ENCODE measurements around the gene CCDC68. TPM values are rescaled to one million over a fixed set of nuclear protein-coding genes. Genes with fewer than 3 reads are reported as not detected.

CCDC68 gene
- total RNA-seq, 1 donor from 2014 or later = not detected

- no peaks in the 10 kb centered on the region for H3K9me3 Mint-ChIP-seq (ENCODE audit: low read depth)
- H3K27ac Mint-ChIP-seq (ENCODE audit: unreplicated experiment) = no peak overlapping the region
- no peak for TF ChIP-seq CTCF (IDR thresholded peaks at IDR 0.05)
- no peak overlapping the region for H3K4me3 Mint-ChIP-seq (ENCODE audit: unreplicated experiment)
- H3K27me3 Mint-ChIP-seq (ENCODE audit: low read depth) = no peaks in the 10 kb centered on the region
- no peaks in the 10 kb centered on the region for H3K36me3 Mint-ChIP-seq (ENCODE audit: low read depth)
- no peaks in the 10 kb centered on the region for H3K4me1 Mint-ChIP-seq (ENCODE audit: low read depth)
- no peak for DNase-seq (ENCODE audit: low spot score)
Measured at GRCh38 chr18:54983791-54984190, 24.5 kb upstream of the CCDC68 start.

GRCh38 chr18:54983041-54983686 is 23.9 kb upstream of the CCDC68 start:
- H3K4me3 Mint-ChIP-seq (ENCODE audit: unreplicated experiment) = no peak overlapping the region
- DNase-seq (ENCODE audit: low spot score) = no peak
- no peak overlapping the region for H3K27ac Mint-ChIP-seq (ENCODE audit: unreplicated experiment)
- H3K36me3 Mint-ChIP-seq (ENCODE audit: low read depth) = no peaks in the 10 kb centered on the region
- peak; percentile 95 for TF ChIP-seq CTCF (IDR thresholded peaks at IDR 0.05)
- peaks cover 5% of the 10 kb centered on the region for H3K9me3 Mint-ChIP-seq (ENCODE audit: low read depth)
- no peaks in the 10 kb centered on the region for H3K27me3 Mint-ChIP-seq (ENCODE audit: low read depth)
- H3K4me1 Mint-ChIP-seq (ENCODE audit: low read depth) = no peaks in the 10 kb centered on the region

- DNase-seq (ENCODE audit: low spot score) = no peak
- Mint-ChIP-seq H3K27me3 (ENCODE audit: low read depth) (no peaks in the 10 kb centered on the region), H3K4me1 (ENCODE audit: low read depth) (no peaks in the 10 kb centered on the region), H3K4me3 (ENCODE audit: unreplicated experiment) (no peak overlapping the region), H3K27ac (ENCODE audit: unreplicated experiment) (no peak overlapping the region), H3K9me3 (ENCODE audit: low read depth) (peaks cover 16% of the 10 kb centered on the region), H3K36me3 (ENCODE audit: low read depth) (no peaks in the 10 kb centered on the region)
- no peak for TF ChIP-seq CTCF (IDR thresholded peaks at IDR 0.05)
Measured at GRCh38 chr18:54981076-54981475, 21.8 kb upstream of the CCDC68 start.

GRCh38 chr18:54975598-54975997 is 16.3 kb upstream of the CCDC68 start:
- Mint-ChIP-seq H3K27me3 (ENCODE audit: low read depth) (no peaks in the 10 kb centered on the region), H3K4me1 (ENCODE audit: low read depth) (peaks cover 6% of the 10 kb centered on the region), H3K9me3 (ENCODE audit: low read depth) (peaks cover 19% of the 10 kb centered on the region), H3K36me3 (ENCODE audit: low read depth) (no peaks in the 10 kb centered on the region), H3K4me3 (ENCODE audit: unreplicated experiment) (no peak overlapping the region), H3K27ac (ENCODE audit: unreplicated experiment) (no peak overlapping the region)
- TF ChIP-seq CTCF (IDR thresholded peaks at IDR 0.05) = no peak
- DNase-seq (ENCODE audit: low spot score) = no peak

- Mint-ChIP-seq H3K9me3 (ENCODE audit: low read depth) (peaks cover 12% of the 10 kb centered on the region), H3K4me3 (ENCODE audit: unreplicated experiment) (no peak overlapping the region), H3K27me3 (ENCODE audit: low read depth) (no peaks in the 10 kb centered on the region), H3K27ac (ENCODE audit: unreplicated experiment) (no peak overlapping the region), H3K36me3 (ENCODE audit: low read depth) (no peaks in the 10 kb centered on the region), H3K4me1 (ENCODE audit: low read depth) (peaks cover 6% of the 10 kb centered on the region)
- no peak for DNase-seq (ENCODE audit: low spot score)
- no peak for TF ChIP-seq CTCF (IDR thresholded peaks at IDR 0.05)
Measured at GRCh38 chr18:54973046-54973445, 13.8 kb upstream of the CCDC68 start.

Measured in chondrocyte (in vitro differentiated cells).